HL-60/S4 (cell line): ENCODE measurements around the gene ERP27.

Experiments
- in situ Hi-C: fragments of 300-500 bp; cut with MboI; formaldehyde crosslinking; loops from 2 replicates; pipeline ENCODE4 v1.14.3; 2022; ENCODE audit warnings: low sequenced_read_pairs

Gene ERP27

DNA sequence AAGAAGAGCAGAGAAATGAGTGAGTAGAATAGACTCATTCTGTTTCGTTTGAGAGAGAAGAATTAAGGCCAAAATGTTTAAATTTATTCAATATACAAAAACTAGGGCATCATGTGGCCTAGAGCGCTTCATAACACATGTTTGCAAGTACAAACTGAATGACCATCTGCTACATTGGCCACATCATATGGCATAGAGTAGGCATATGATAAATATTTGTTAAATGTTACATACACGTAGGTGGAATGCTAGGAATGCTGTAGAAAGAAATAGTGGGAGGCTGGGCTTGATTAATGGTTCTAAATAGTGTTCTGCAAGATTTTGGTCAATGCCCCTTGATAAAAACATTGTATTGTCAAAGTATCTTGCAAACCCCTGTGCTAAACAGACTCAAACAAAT, 63.5 kb downstream of the ERP27 start:
- in situ Hi-C loops, result no loop called here

DNA sequence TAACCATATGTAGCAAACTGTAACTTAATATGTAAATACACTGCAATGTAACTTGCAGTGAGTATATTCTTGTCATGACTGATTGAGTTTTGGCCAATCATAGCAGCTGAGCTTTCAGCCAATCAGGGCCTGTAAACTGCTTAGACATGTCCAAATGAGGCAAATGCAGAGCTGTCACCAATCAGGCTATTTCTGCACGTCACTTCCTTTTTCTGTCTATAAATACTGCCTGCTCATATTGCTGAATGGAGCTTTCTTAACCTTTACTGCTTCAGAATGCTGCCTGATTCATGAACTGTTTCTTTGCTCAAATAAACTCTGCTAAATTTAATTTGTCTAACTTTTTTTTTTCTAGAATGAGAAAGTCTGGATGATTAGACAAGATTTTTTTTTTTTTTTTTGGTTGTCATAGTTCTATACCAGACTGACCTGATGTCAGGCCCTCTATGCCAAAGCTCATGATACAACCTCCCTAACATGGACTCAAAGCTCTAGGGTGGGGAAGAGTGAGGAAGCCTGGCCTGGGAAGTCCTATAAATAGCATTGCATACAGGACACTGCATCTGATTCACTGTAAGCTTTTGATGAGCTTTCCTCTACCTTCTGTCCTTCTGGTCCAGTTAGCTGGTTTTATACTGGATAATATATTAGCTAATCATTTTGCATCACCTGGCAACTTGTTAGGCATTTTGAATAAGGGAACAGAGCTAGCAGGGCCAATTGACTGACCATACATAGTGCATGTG, 64.7 kb downstream of the ERP27 start:
- in situ Hi-C loops, result no loop called here

DNA sequence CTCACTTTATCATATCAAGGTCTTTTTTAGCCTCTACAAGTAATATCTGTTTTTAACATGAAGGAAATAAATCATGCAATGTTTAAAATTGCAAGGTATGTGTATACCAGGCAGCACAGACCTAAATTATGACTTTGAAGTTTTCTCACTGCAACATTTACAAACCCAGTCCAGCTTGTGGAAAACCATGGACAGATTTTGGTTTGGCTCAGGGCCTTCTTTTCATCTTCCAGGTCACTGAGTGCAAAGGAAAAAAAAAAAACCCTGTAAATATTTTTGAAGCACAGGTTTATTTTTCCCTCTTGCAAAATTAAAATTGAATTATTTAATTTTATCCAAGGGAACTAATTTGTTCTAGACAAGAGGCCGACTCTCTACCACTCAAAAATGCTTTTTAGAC, 66.5 kb downstream of the ERP27 start:
- in situ Hi-C loops, result no loop called here

DNA sequence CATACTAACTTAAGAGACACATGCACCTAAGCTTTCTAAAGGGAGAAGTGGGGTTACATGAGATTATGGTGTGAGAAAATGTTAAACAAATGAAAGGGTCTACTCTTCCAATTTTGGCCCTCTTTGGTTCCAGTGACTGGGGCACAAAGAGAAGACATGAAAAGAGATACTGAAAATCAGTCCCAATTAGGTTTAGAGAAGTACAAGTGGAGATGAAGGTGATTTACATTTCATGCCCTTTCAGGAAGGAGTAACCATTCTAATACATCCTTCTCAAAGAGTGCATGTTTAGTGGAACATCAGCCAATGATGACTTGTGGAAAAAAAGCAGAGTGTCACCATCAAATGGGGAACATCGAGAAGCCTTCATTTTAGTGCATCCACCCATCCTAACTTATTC, 67.1 kb downstream of the ERP27 start:
- in situ Hi-C loops, result no loop called here

DNA sequence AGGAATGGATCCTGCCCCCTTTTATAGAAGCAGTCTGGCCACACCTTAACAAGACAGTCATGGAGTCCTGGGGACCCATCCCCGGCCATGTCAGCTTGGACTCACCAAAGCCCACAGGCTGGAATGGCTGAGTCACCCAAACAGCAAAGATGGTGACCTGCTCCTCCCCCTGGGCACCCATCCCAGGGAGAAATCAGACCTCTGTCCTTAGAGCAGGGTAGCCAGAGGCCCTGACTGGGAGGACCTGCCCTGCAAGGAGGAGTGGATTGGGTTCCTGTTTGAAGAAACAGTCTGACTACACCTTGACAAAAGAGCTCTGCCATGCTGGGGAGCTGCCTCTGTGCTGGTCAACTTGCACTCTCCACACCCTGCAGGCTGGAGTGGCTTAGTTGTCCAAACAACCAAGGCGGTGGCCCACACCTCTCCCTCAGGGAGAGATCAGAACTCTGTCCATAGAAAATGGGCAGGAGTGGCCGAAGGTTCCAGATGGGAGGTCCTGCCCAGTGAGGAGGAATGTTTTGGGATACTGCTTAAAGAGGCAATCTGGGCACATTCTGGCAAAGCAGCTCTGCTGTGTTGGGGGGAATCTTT, 69.3 kb downstream of the ERP27 start:
- in situ Hi-C loops, result no loop called here
